ENCODE results near the gene OLFM3. TPM values are rescaled to one million over a fixed set of nuclear protein-coding genes. Genes with fewer than 3 reads are reported as not detected.
A peak's percentile ranks its signal among the peaks of the same experiment; 100 is the strongest.

Gene OLFM3
- total and polyA plus RNA-seq, 8 donors: 0.15 to 2.4 TPM; not detected in 6

- peak in 1 of 2 donors; percentile 3 for DNase-seq
- intact Hi-C loops (cut with DNase I; ENCODE audit: low total_unique reads): no loop called here
- Histone ChIP-seq H3K4me1 (no peaks in the 10 kb centered on the region), H3K4me3 (no peak overlapping the region), H3K27me3 (no peaks in the 10 kb centered on the region), H3K36me3 (no peaks in the 10 kb centered on the region), H3K9me3 (no peaks in the 10 kb centered on the region), H3K27ac (no peak overlapping the region)
- no peak for TF ChIP-seq EP300 (IDR thresholded peaks at IDR 0.05)
- TF ChIP-seq POLR2AphosphoS5 (IDR thresholded peaks at IDR 0.05): no peak
- no peak for TF ChIP-seq POLR2A (IDR thresholded peaks at IDR 0.05)
- TF ChIP-seq, protein P1, sequence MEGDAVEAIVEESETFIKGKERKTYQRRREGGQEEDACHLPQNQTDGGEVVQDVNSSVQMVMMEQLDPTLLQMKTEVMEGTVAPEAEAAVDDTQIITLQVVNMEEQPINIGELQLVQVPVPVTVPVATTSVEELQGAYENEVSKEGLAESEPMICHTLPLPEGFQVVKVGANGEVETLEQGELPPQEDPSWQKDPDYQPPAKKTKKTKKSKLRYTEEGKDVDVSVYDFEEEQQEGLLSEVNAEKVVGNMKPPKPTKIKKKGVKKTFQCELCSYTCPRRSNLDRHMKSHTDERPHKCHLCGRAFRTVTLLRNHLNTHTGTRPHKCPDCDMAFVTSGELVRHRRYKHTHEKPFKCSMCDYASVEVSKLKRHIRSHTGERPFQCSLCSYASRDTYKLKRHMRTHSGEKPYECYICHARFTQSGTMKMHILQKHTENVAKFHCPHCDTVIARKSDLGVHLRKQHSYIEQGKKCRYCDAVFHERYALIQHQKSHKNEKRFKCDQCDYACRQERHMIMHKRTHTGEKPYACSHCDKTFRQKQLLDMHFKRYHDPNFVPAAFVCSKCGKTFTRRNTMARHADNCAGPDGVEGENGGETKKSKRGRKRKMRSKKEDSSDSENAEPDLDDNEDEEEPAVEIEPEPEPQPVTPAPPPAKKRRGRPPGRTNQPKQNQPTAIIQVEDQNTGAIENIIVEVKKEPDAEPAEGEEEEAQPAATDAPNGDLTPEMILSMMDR (IDR thresholded peaks at IDR 0.05): no peak
These were observed 120.8 kb downstream of the OLFM3 start for GRCh38 chr1:101875891-101876290.

- intact Hi-C loops (cut with DNase I; ENCODE audit: low total_unique reads): no loop called here
- WGBS, 5 donors: 91 to 98% (median 95%) methylated on average over 1 of the region's 1 CpG
- Histone ChIP-seq H3K4me3 (no peak overlapping the region), H3K9me3 (no peaks in the 10 kb centered on the region), H3K36me3 (no peaks in the 10 kb centered on the region), H3K27ac (no peak overlapping the region), H3K4me1 (no peaks in the 10 kb centered on the region), H3K27me3 (no peaks in the 10 kb centered on the region)
- TF ChIP-seq, protein P1 (IDR thresholded peaks at IDR 0.05): no peak
- no peak for TF ChIP-seq EP300 (IDR thresholded peaks at IDR 0.05)
- TF ChIP-seq POLR2AphosphoS5 (IDR thresholded peaks at IDR 0.05): no peak
- no peak for TF ChIP-seq POLR2A (IDR thresholded peaks at IDR 0.05)
- no peak for DNase-seq
These were observed 123.1 kb downstream of the OLFM3 start for GRCh38 chr1:101873672-101874071.

GRCh38 chr1:101859941-101860340 is 136.8 kb downstream of the OLFM3 start:
- H3K27me3 ChIP-seq: no peaks in the 10 kb centered on the region
- no peak for DNase-seq

DNA sequence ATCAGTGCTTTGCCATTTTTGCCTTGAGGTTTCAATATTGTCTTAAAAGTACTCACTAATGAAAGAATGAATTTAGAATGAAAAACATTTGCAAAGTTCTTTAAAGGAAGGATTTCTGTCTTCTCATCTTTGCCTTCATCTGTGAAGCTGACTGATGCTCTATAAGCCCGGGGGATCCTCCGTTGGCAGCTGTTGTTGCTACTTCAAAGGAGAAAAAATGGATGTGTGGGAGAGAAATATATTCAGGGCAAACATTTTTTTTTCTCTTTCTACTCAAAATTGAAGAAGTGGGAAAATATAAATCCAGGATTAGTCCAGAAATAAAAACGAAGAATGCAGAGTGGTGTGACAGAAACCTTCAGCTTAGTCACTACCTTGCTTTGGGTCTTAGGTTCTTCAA is 142.5 kb downstream of the OLFM3 start:
- WGBS, 5 donors: 73 to 81% (median 78%) methylated on average over 3 of the region's 3 CpGs
- Histone ChIP-seq H3K27me3 (no peaks in the 10 kb centered on the region), H3K36me3 (no peaks in the 10 kb centered on the region), H3K27ac (no peak overlapping the region), H3K4me3 (no peak overlapping the region), H3K4me1 (no peaks in the 10 kb centered on the region), H3K9me3 (no peaks in the 10 kb centered on the region)
- intact Hi-C loops (cut with DNase I; ENCODE audit: low total_unique reads): no loop called here
- no peak for DNase-seq
- no peak for TF ChIP-seq EP300 (IDR thresholded peaks at IDR 0.05)
- no peak for TF ChIP-seq POLR2AphosphoS5 (IDR thresholded peaks at IDR 0.05)
- TF ChIP-seq, protein P1 (IDR thresholded peaks at IDR 0.05): no peak
- no peak for TF ChIP-seq POLR2A (IDR thresholded peaks at IDR 0.05)

More at GRCh38 chr1:101859941-101860340, 136.8 kb downstream of the OLFM3 start:
- Histone ChIP-seq H3K9me3 (no peaks in the 10 kb centered on the region), H3K36me3 (no peaks in the 10 kb centered on the region), H3K27ac (no peak overlapping the region), H3K4me3 (no peak overlapping the region), H3K4me1 (no peaks in the 10 kb centered on the region)
- intact Hi-C loops (cut with DNase I; ENCODE audit: low total_unique reads): no loop called here
- TF ChIP-seq POLR2A (IDR thresholded peaks at IDR 0.05): no peak
- TF ChIP-seq, protein P1 (IDR thresholded peaks at IDR 0.05): no peak
- no peak for TF ChIP-seq POLR2AphosphoS5 (IDR thresholded peaks at IDR 0.05)
- TF ChIP-seq EP300 (IDR thresholded peaks at IDR 0.05): no peak
- 75 to 91% (median 83%) methylated on average over 1 of the region's 1 CpG for WGBS, 5 donors

Data from stomach (tissue), 9 donors.